Upper lobe of right lung (tissue), 1 donor: ENCODE data around the gene PIGN. TPM values are rescaled to one million over a fixed set of nuclear protein-coding genes. Genes with fewer than 3 reads are reported as not detected.

Source experiments
- ATAC-seq: fragments of 200-7000 bp; cut with Tn5 transposase; one replicate; pipeline ENCODE4 v1.9.1; 2020; ENCODE audit warnings: mild to moderate bottlenecking, moderate library complexity
- DNase-seq: peaks from one replicate; pipeline ENCODE4 v3.0.0-alpha.2; 2020
- H3K27ac ChIP-seq: fragments of 200-600 bp; one replicate; pipeline ENCODE4 v1.8.0; 2022
- H3K27me3 ChIP-seq: fragments of 200-600 bp; one replicate; pipeline ENCODE4 v1.8.0; 2022; ENCODE audit warnings: mild to moderate bottlenecking
- H3K36me3 ChIP-seq: fragments of 200-600 bp; one replicate; pipeline ENCODE4 v1.8.0; 2022
- H3K4me1 ChIP-seq: fragments of 200-600 bp; one replicate; pipeline ENCODE4 v1.8.0; 2022
- H3K4me3 ChIP-seq: fragments of 200-600 bp; one replicate; pipeline ENCODE4 v1.8.0; 2022; ENCODE audit warnings: mild to moderate bottlenecking
- H3K9me3 ChIP-seq: fragments of 200-600 bp; one replicate; pipeline ENCODE4 v1.8.0; 2022
- CTCF ChIP-seq: fragments of 200-600 bp; IDR thresholded peaks from one replicate; pipeline ENCODE4 v1.8.0; 2022; ENCODE audit warnings: antibody characterized with exemption
- intact Hi-C: fragments of 100-400 bp; cut with DNase I; formaldehyde crosslinking; loops from one replicate; pipeline ENCODE4 v1.11.0; 2022
- total RNA-seq: library from RNA; stranded (reverse); fragmentation: NEBNext Ultra II Directional; extraction: Animal tissue kit (Norgen Biotek cat#: 25700); gene quantifications from one replicate; pipeline ENCODE4 v1.2.1, GENCODE V29; 2021
- donor health status: DM: no; HTN: yes; CAD: no; lungs with severe emphysema.

PIGN gene
- total RNA-seq, 1 donor from 2014 or later: 25.2 TPM

DNA sequence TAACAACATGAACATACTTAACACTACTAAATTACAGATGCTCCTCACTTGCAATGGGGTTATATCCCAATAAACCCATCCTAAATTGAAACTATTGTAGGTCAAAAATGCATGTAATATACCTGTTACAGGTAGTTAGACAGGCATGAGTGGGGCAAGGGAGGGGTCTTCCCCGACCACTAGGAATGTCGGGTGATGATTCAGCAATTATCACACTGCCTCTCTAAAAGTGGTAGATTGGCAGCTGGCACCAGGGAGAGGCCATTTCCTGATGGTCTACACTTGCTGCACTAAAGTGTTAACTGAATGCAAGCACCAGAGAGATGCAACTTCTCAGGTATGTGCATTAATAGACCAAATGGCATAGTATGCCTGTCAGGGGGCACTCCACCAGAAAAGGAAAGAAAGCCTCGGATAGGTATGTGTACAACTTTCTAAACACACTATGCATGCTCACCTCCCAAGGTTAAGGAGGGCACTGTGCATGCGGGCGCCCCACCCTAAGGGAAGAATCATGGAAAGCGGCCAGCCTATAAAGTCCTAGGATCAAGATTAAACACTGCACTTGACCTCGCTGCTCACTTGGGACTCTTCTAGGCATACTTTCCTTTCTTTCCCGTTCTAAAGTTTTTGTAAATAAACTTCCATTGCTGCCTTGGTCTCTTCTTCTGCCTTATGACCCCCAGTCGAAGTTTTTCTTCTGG, 35.6 kb downstream of the PIGN start:
- Histone ChIP-seq H3K27me3 (no peaks in the 10 kb centered on the region), H3K36me3 (peaks cover 19% of the 10 kb centered on the region), H3K4me3 (no peak overlapping the region), H3K9me3 (no peaks in the 10 kb centered on the region), H3K4me1 (no peaks in the 10 kb centered on the region), H3K27ac (no peak overlapping the region)
- DNase-seq: no peak
- ATAC-seq: no peak
- TF ChIP-seq CTCF: no peak
- intact Hi-C loops: no loop called here

GRCh38 chr18:62144338-62144737, 42.5 kb downstream of the PIGN start:
- Histone ChIP-seq H3K27ac (no peak overlapping the region), H3K4me1 (no peaks in the 10 kb centered on the region), H3K36me3 (peaks cover 24% of the 10 kb centered on the region), H3K27me3 (no peaks in the 10 kb centered on the region), H3K9me3 (no peaks in the 10 kb centered on the region), H3K4me3 (no peak overlapping the region)
- ATAC-seq (no peak), DNase-seq (no peak)
- no peak for TF ChIP-seq CTCF
- intact Hi-C loops: no loop called here

DNA sequence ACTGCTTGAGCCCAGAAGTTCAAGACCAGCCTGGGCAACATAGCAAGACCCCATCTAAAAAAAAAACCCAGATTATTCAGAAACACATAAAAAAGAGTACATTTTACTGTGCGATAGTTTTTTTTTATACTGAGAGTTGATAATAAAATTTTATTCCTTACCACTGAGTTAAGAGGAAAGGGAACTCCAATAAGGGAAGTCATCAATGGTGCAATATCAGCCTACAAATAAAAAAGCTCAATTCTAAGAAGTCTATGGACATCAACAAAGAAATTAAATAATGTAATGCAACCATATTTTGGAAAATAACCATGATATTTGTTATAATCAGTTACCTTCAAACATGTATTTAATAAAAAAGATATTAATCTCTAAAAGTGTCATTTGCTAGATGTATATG, 46.6 kb downstream of the PIGN start:
- Histone ChIP-seq H3K4me1 (no peaks in the 10 kb centered on the region), H3K27ac (no peak overlapping the region), H3K36me3 (peaks cover 17% of the 10 kb centered on the region), H3K27me3 (no peaks in the 10 kb centered on the region), H3K9me3 (no peaks in the 10 kb centered on the region), H3K4me3 (no peak overlapping the region)
- ATAC-seq (no peak), DNase-seq (no peak)
- intact Hi-C loops: no loop called here
- TF ChIP-seq CTCF: no peak

- TF ChIP-seq CTCF: no peak
- no peak for DNase-seq
- H3K4me3 ChIP-seq: no peak overlapping the region
- intact Hi-C loops: loop anchor here (10.0 kb wide), 1 partner anchor 584 kb away; no protein-coding TSS in a partner anchor
- peaks cover 7% of the 10 kb centered on the region for H3K36me3 ChIP-seq
- H3K4me1 ChIP-seq: no peaks in the 10 kb centered on the region
- no peaks in the 10 kb centered on the region for H3K9me3 ChIP-seq
- no peak overlapping the region for H3K27ac ChIP-seq
- no peak for ATAC-seq
- no peaks in the 10 kb centered on the region for H3K27me3 ChIP-seq
Observed at GRCh38 chr18:62138461-62139235, 48.2 kb downstream of the PIGN start.

DNA sequence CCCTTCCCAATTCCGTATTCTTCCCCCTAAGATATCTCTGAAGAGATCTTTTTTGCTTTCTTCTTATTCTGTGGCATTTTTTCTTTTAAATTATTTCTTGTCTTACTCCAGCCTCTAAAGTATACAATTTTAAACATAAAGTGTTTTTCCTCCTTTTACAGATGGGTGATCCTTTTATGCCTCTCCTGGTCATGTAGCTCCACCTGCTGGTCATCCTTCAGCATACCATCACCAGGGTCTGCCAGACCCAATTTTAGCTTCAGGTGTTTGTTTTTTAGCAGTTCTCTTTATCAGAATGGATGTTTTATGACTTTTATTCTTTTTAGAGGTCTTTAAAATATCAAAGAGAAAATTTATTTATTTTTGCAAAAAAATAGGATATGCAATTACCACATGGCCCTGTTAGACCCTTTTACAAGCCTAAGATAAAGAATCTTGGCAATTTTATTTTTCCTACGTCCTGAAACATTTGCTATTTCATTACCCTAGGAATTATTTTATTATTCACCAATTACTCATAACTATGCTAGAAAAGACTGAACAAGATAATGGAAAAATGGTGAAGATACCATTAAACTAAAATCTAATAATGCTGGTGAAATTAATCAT, 55.5 kb downstream of the PIGN start:
- ATAC-seq: peak; percentile 85

More for the DNA sequence above, 55.5 kb downstream of the PIGN start:
- DNase-seq: no peak
- H3K27me3 ChIP-seq: no peaks in the 10 kb centered on the region
- no peak overlapping the region for H3K27ac ChIP-seq
- TF ChIP-seq CTCF: peak; percentile 92
- intact Hi-C loops: loop anchor here (10.0 kb wide), 1 partner anchor 577 kb away; no protein-coding TSS in a partner anchor
- no peaks in the 10 kb centered on the region for H3K4me1 ChIP-seq
- no peak overlapping the region for H3K4me3 ChIP-seq
- no peaks in the 10 kb centered on the region for H3K36me3 ChIP-seq
- no peaks in the 10 kb centered on the region for H3K9me3 ChIP-seq
